K562 (cell line): ENCODE measurements around the gene CMBL. TPM values are rescaled to one million over a fixed set of nuclear protein-coding genes. Genes with fewer than 3 reads are reported as not detected.

Experiments
- ATAC-seq: fragments of 200-7000 bp; cut with Tn5 transposase; 3 replicates; pipeline ENCODE4 v1.9.1; 2020; ENCODE audit warnings: moderate library complexity
- BruUV-seq: library from RNA; stranded (reverse); fragments of 400-500 nt; replicated peaks from 2 replicates; lab custom pipeline; 2021; lab: Mats Ljungman, UMichigan
- CTCF ChIA-PET: fragments of 300-600 bp; formaldehyde crosslinking; extraction: SDS; loops from one replicate; lab custom pipeline; 2021; ENCODE audit warnings: low intra/inter-chr PET ratio; lab: Yijun Ruan, JAX
- POLR2A ChIA-PET: fragments of 300-600, 350-650 bp; sonication (Branson Sonifier 250); formaldehyde crosslinking; extraction: SDS; loops from one replicate; lab custom pipeline; 2021; ENCODE audit warnings: antibody characterized with exemption, inconsistent platforms; lab: Yijun Ruan, JAX
- DNase-seq, 4 experiments: peaks; one replicate each; pipeline versions ENCODE4 v3.0.0 to v3.0.0-alpha.2; 2011 to 2018; ENCODE audit warnings: low spot score in 3 of 4, mixed read lengths in 3 of 4; ENCODE audit errors: extremely low read depth in 1 of 4
- FAIRE-seq: peaks from 2 replicates; lab custom pipeline; 2011; peaks lifted over from hg19 to GRCh38; lab: Jason Lieb, UNC
- H2AFZ ChIP-seq: 2 replicates; pipeline ENCODE4 v1.6.0; 2011; ENCODE audit warnings: low read depth, low read length, control low read depth, inconsistent platforms
- H3K27ac ChIP-seq: fragments of 200-600 bp; 3 replicates; pipeline ENCODE4 v1.8.0; 2011; ENCODE audit warnings: low read depth, mild to moderate bottlenecking, control low read depth, inconsistent platforms, low read length, moderate library complexity, mixed read lengths; ENCODE audit errors: extremely low read depth
- H3K27me3 ChIP-seq, 2 experiments: fragments of 300-600 bp in 1 of 2; 2 replicates in 1 of 2; 3 replicates in 1 of 2; pipeline versions ENCODE4 v1.6.0 to v1.8.0; 2011; ENCODE audit warnings: inconsistent platforms in 2 of 2, low read length in 2 of 2, mild to moderate bottlenecking in 1 of 2, mixed read lengths in 1 of 2, moderate library complexity in 1 of 2; ENCODE audit not compliant: control insufficient read depth in 2 of 2, insufficient read depth in 2 of 2
- H3K36me3 ChIP-seq: fragments of 300-600 bp; 3 replicates; pipeline ENCODE4 v1.8.0; 2011; ENCODE audit warnings: mild to moderate bottlenecking, low read length, inconsistent platforms; ENCODE audit not compliant: control insufficient read depth, insufficient read depth
- H3K4me1 ChIP-seq, 2 experiments: fragments of 200-600 bp in 1 of 2; replicated peaks in 1 of 2; 2 replicates in 1 of 2; 3 replicates in 1 of 2; pipeline versions ENCODE4 v1.5.1 to v1.8.0; 2011; ENCODE audit warnings: inconsistent platforms in 2 of 2, low read length in 2 of 2, mild to moderate bottlenecking in 1 of 2, mixed read lengths in 1 of 2, moderate library complexity in 1 of 2; ENCODE audit not compliant: control insufficient read depth in 2 of 2, insufficient read depth in 2 of 2
- H3K4me2 ChIP-seq: 2 replicates; pipeline ENCODE4 v1.6.1; 2011; ENCODE audit warnings: low read length, control low read depth, inconsistent platforms, mixed read lengths; ENCODE audit not compliant: insufficient read depth
- H3K4me3 ChIP-seq: fragments of 200-600 bp; sonication (generic), shearing (Covaris generic); 2 replicates; pipeline ENCODE4 v1.5.1; 2016; ENCODE audit warnings: control low read depth, inconsistent platforms
- H3K79me2 ChIP-seq: fragments of 200-600 bp; 3 replicates; pipeline ENCODE4 v1.8.0; 2011; ENCODE audit warnings: low read length, inconsistent platforms; ENCODE audit not compliant: control insufficient read depth, insufficient read depth
- H3K9ac ChIP-seq, 2 experiments: 2 replicates each; pipeline versions ENCODE4 v1.6.0 to v1.6.1; 2011; ENCODE audit warnings: low read depth in 2 of 2, low read length in 2 of 2, control low read depth in 1 of 2, inconsistent platforms in 1 of 2, mild to moderate bottlenecking in 1 of 2, mixed read lengths in 1 of 2; ENCODE audit not compliant: insufficient read depth in 1 of 2
- H3K9me1 ChIP-seq: one replicate; pipeline ENCODE4 v1.6.0; 2011; ENCODE audit warnings: inconsistent platforms, mild to moderate bottlenecking, low read length, moderate library complexity; ENCODE audit not compliant: control insufficient read depth, insufficient read depth
- H3K9me3 ChIP-seq: replicated peaks from 2 replicates; pipeline ENCODE4 v1.5.1; 2011; ENCODE audit warnings: low read depth, low read length, inconsistent platforms; ENCODE audit not compliant: control insufficient read depth, insufficient read depth
- H4K20me1 ChIP-seq: replicated peaks from 2 replicates; pipeline ENCODE4 v1.6.1; 2011; ENCODE audit warnings: low read length, inconsistent platforms, mixed read lengths; ENCODE audit not compliant: control insufficient read depth, insufficient read depth
- RAD21 ChIP-seq, 2 experiments: fragments of 250-450 bp in 1 of 2; fragments of 450-650 bp in 1 of 2; sonication (Bioruptor Pico) in 1 of 2; formaldehyde crosslinking in 1 of 2; IDR thresholded peaks in 1 of 2; conservative IDR thresholded peaks in 1 of 2; 2 replicates each; pipeline versions ENCODE4 v1.4.0 to v1.8.0; 2020 to 2022; ENCODE audit warnings: mild to moderate bottlenecking in 2 of 2, moderate library complexity in 1 of 2
- RBM14 ChIP-seq: fragments of 200-400 bp; formaldehyde crosslinking; IDR thresholded peaks from 2 replicates; pipeline ENCODE4 v1.6.1; 2018; ENCODE audit warnings: low read depth, mild to moderate bottlenecking, low read length, moderate library complexity, borderline replicate concordance; ENCODE audit not compliant: insufficient read depth
- ZNF212 ChIP-seq: fragments of 450-650 bp; formaldehyde crosslinking; IDR thresholded peaks from 2 replicates; pipeline ENCODE4 v1.4.0; 2020; ENCODE audit warnings: mild to moderate bottlenecking
- ZNF274 ChIP-seq: IDR thresholded peaks from 2 replicates; pipeline ENCODE4 v1.6.1; 2011; ENCODE audit warnings: low read depth, mild to moderate bottlenecking, low read length, moderate library complexity, borderline replicate concordance
- ZNF583 ChIP-seq: fragments of 250-450 bp; sonication (Bioruptor Pico); IDR thresholded peaks from 2 replicates; pipeline ENCODE4 v1.4.0; 2020
- WGBS: fragments of 100-300 bp; shearing (Covaris generic); methylation state at CpG from one replicate; pipeline ENCODE4 v1.1.6; 2016; ENCODE audit warnings: low coverage, mixed read lengths; ENCODE audit not compliant: insufficient coverage; ENCODE audit errors: missing lambda C conversion rate; 5-methylcytosine and 5-hydroxymethylcytosine counted together
- in situ Hi-C: fragments of 300-500 bp; cut with MboI; formaldehyde crosslinking; loops from 4 replicates; pipeline ENCODE4 v1.15.0; 2018; ENCODE audit warnings: inconsistent platforms, mixed read lengths
- intact Hi-C: fragments of 100-400 bp; cut with micrococcal nuclease; formaldehyde crosslinking; loops from 2 replicates; pipeline ENCODE4 v1.14.2; 2022
- polyA plus RNA-seq, 8 experiments: library from polyadenylated mRNA; depleted of rRNA in 4 of 8; stranded (reverse) in 5 of 8; unstranded in 3 of 8; fragments of >200 nt; fragmentation: Nextera tagmentation in 2 of 8; fragmentation: Illumina TruSeq in 1 of 8; extraction: Ambion mirVana in 2 of 8; extraction: Trizol in 1 of 8; gene quantifications; 2 replicates each; pipeline versions ENCODE4 v1.2.1 to v1.2.3, GENCODE V29; 2011 to 2014; ENCODE audit warnings: inconsistent platforms in 1 of 8, missing spikeins in 1 of 8
- total RNA-seq, 7 experiments: library from RNA; depleted of rRNA in 6 of 7; stranded (reverse); fragments of >200 nt in 6 of 7; fragmentation: Illumina TruSeq in 2 of 7; extraction: Trizol in 2 of 7; gene quantifications; 2 replicates each; pipeline versions ENCODE4 v1.2.1 to v1.2.3, GENCODE V29; 2011 to 2021; ENCODE audit warnings: low replicate concordance in 1 of 7

The CMBL gene
- total and polyA plus RNA-seq, 9 of the 15 experiments (the other 6 are each of a cell fraction or from before 2014, with no cell fraction given), result 22.6 to 192 (median 71.1) TPM

GRCh38 chr5:10278658-10279279, 28.9 kb downstream of the CMBL start:
- Histone ChIP-seq H3K4me3 (no peak overlapping the region), H2AFZ (no peak overlapping the region), H3K4me1 (peaks cover 0 to 2% of the 10 kb centered on the region in 2 experiments; a peak in 2 of 5 replicates), H4K20me1 (no peaks in the 10 kb centered on the region), H3K27me3 (no peaks in the 10 kb centered on the region), H3K27ac (no peak overlapping the region), H3K9me3 (no peaks in the 10 kb centered on the region), H3K36me3 (peaks cover 60% of the 10 kb centered on the region), H3K9ac (peak overlapping the region in 1 of 2 experiments; percentile 10; a peak in 1 of 4 replicates), H3K79me2 (no peaks in the 10 kb centered on the region), H3K9me1 (no peaks in the 10 kb centered on the region), H3K4me2 (no peak overlapping the region)
- FAIRE-seq (no peak), DNase-seq (no peak), ATAC-seq (no peak)
- TF ChIP-seq RBM14 (no peak), ZNF274 (no peak), ZNF583 (no peak), ZNF212 (CRISPR knock-in tag) (no peak), RAD21 (CRISPR knock-in tag; conservative IDR thresholded peaks at IDR 0.05 in 1 of 2, IDR thresholded peaks at IDR 0.05 in 1 of 2) (no peak)
- no TSS peak for BruUV-seq
- ChIA-PET POLR2A (interaction anchor here (0.7 to 1.4 kb wide), 4 partner anchors 10 to 165 kb away, joined by 3 to 4 read pairs (median 4); no protein-coding TSS in a partner anchor), CTCF (interaction anchor here (0.6 kb wide), 1 partner anchor 56 kb away, joined by 3 read pairs; no protein-coding TSS in a partner anchor)
- intact Hi-C loops, result no loop called here
- in situ Hi-C loops, result no loop called here
- WGBS, result 89% methylated on average over 12 of the region's 12 CpGs
